ENCODE results near the gene NPHS2. TPM values are rescaled to one million over a fixed set of nuclear protein-coding genes. Genes with fewer than 3 reads are reported as not detected.

Gene NPHS2
- total and polyA plus RNA-seq, 2 of the 13 experiments (the other 11 are each of a cell fraction or from before 2014, with no cell fraction given), result not detected

DNA sequence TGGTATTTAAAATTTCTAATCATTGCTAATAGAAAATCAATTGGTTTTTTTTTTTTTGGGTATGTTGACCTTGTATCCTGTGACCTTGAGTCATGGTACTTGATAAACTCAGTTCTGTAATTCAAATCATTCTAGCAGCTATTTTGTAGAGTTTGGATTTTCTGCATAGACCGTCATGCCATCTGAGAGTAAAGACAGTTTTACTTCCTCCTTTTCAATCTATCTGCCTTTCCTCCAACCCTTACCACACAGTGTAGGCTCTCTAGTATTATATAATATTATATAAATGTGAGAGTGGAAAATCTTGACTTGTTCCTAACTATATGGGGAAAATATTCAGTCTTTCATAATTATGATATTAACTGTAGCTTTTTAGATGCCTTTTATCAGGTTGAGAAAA lies 22.9 kb upstream of the NPHS2 start:
- H3K36me3 ChIP-seq (replicated peaks in 1 of 2; ENCODE audit: control insufficient read depth in 1 of 2, insufficient read depth in 2 of 2, low read length in 2 of 2), result no peaks in the 10 kb centered on the region
- intact Hi-C loops (cut with micrococcal nuclease; ENCODE audit: unreplicated experiment), result no loop called here
- CTCF ChIA-PET (ENCODE audit: low intra/inter-chr PET ratio, low total read pairs), result no interaction called here
- H2AFZ ChIP-seq (ENCODE audit: low read length), result no peak overlapping the region
- H3K4me3 ChIP-seq (replicated peaks in 1 of 3; ENCODE audit: insufficient read depth in 1 of 3, low read depth in 2 of 3, low read length in 3 of 3), result no peak overlapping the region
- H3K9ac ChIP-seq (ENCODE audit: insufficient read depth, low read depth, low read length), result no peak overlapping the region
- POLR2A ChIA-PET, result no interaction called here
- no peak for DNase-seq (ENCODE audit: low spot score)
- no peaks in the 10 kb centered on the region for H3K4me1 ChIP-seq (ENCODE audit: insufficient read depth, low read length)
- no peak for ATAC-seq
- TF ChIP-seq ZNF616 (CRISPR knock-in tag; IDR thresholded peaks at IDR 0.05; ENCODE audit: low read depth) (no peak), NR3C1 (CRISPR knock-in tag; IDR thresholded peaks at IDR 0.05) (no peak), ZNF24 (IDR thresholded peaks at IDR 0.05) (no peak)
- TF ChIP-seq, protein P1, sequence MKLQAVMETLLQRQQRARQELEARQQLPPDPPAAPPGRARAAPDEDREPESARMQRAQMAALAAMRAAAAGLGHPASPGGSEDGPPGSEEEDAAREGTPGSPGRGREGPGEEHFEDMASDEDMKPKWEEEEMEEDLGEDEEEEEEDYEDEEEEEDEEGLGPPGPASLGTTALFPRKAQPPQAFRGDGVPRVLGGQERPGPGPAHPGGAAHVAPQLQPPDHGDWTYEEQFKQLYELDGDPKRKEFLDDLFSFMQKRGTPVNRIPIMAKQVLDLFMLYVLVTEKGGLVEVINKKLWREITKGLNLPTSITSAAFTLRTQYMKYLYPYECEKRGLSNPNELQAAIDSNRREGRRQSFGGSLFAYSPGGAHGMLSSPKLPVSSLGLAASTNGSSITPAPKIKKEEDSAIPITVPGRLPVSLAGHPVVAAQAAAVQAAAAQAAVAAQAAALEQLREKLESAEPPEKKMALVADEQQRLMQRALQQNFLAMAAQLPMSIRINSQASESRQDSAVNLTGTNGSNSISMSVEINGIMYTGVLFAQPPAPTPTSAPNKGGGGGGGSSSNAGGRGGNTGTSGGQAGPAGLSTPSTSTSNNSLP (IDR thresholded peaks at IDR 0.05; ENCODE audit: low read depth, low read length), result no peak
- no peaks in the 10 kb centered on the region for H3K79me2 ChIP-seq (ENCODE audit: insufficient read depth, low read length)
- FAIRE-seq, result no peak
- H3K27me3 ChIP-seq (ENCODE audit: control insufficient read depth in 1 of 2, insufficient read depth in 2 of 2, low read length in 2 of 2), result no peaks in the 10 kb centered on the region; a peak in 1 of 5 replicates
- no TSS peak for BruUV-seq (replicated peaks)
- in situ Hi-C loops (cut with HindIII; ENCODE audit: extremely low pct_ligation_motif_present, low pct_unique_long_range_greater_than_20kb), result loop anchor here (25.0 kb wide), 1 partner anchor 336 kb away; no protein-coding TSS in a partner anchor
- H3K4me2 ChIP-seq (ENCODE audit: low read depth, low read length), result no peak overlapping the region
- H3K9me3 ChIP-seq (ENCODE audit: low read length), result no peaks in the 10 kb centered on the region
- WGBS (ENCODE audit: low lambda C conversion rate), result 0% methylated on average over 1 of the region's 1 CpG
- no peaks in the 10 kb centered on the region for H4K20me1 ChIP-seq (ENCODE audit: insufficient read depth, low read length)
- no peak overlapping the region for H3K27ac ChIP-seq (ENCODE audit: extremely low read length, insufficient read depth, low read length)

DNA sequence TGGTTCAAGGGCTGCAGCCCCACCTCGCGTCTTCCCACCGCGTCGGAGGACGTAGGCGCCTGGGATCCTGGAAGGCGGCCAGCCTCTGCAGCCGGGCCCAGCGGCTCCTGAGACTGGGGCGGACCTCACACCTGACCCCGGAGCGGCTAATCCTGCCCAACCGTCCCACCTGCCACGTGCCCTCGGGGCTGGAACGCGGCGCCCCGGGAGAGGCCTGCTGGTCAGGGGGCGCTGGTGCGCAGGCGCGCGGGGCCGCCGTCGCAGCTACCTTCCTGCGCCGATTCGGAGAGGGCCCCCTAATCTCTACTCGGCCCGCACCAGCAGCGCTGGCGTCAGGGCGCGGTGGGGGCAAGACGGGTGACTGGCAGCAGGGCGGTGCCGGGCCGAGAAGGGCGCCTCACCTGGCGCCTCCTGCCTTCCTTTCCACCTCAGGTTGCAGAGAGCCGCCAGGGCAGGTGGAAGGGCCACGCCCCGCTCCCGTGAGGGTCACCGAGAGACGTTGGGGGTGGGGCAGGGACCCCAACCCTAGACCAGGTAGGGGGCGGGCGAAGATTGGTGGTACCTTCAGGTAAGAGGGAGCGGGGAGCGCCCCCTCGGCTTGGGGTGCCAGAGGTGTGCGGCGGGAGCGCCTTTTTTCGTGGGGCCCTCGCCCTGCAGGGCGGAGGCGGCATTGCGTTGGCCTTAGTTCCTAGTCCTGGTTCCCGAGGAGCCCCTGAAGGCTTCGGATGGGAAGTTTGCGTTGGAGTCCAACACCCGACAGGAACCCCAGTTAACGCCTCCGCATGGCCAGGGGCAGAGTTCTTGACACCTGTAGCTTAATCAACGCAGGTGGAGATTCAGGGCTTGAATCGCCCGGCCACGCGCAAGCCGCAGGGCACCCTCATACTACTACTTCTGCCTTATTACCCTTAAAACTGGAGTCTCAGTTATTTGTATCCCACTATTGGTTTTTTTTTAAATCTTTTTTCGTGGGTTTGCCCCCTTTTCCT lies 16.1 kb upstream of the NPHS2 start, which contains the start of gene TDRD5:
TDRD5 (plus strand) TSS at position 241 of the 989 bp plus-strand sequence. CDS start 784 bp downstream, outside the sequence.
- 0 out of 5 replicates have a peak, but pooled peaks cover 0 to 6% of the 10 kb centered on the region in 2 experiments for H3K27me3 ChIP-seq (ENCODE audit: control insufficient read depth in 1 of 2, insufficient read depth in 2 of 2, low read length in 2 of 2)
- in situ Hi-C loops (cut with HindIII; ENCODE audit: extremely low pct_ligation_motif_present, low pct_unique_long_range_greater_than_20kb), result loop anchor here (25.0 kb wide), 1 partner anchor 330 kb away; no protein-coding TSS in a partner anchor
- FAIRE-seq (no peak), ATAC-seq (no peak), DNase-seq (ENCODE audit: low spot score) (no peak)
- H3K9ac ChIP-seq (ENCODE audit: insufficient read depth, low read depth, low read length), result no peak within 1 kb of the TSS
- CTCF ChIA-PET (ENCODE audit: low intra/inter-chr PET ratio, low total read pairs), result no interaction called here
- POLR2A ChIA-PET, result no interaction called here
- WGBS (ENCODE audit: low lambda C conversion rate), result 74% methylated on average over 33 of the region's 75 CpGs
- no peak within 1 kb of the TSS for H3K4me3 ChIP-seq (replicated peaks in 1 of 3; ENCODE audit: insufficient read depth in 1 of 3, low read depth in 2 of 3, low read length in 3 of 3)
- intact Hi-C loops (cut with micrococcal nuclease; ENCODE audit: unreplicated experiment), result no loop called here
- no peaks in the 10 kb centered on the region for H3K79me2 ChIP-seq (ENCODE audit: insufficient read depth, low read length)
- H4K20me1 ChIP-seq (ENCODE audit: insufficient read depth, low read length), result no peaks in the 10 kb centered on the region
- no peak within 1 kb of the TSS for H3K4me2 ChIP-seq (ENCODE audit: low read depth, low read length)
- no peaks in the 10 kb centered on the region for H3K9me3 ChIP-seq (ENCODE audit: low read length)
- no peak within 1 kb of the TSS for H3K27ac ChIP-seq (ENCODE audit: extremely low read length, insufficient read depth, low read length)
- H3K4me1 ChIP-seq (ENCODE audit: insufficient read depth, low read length), result no peaks in the 10 kb centered on the region
- BruUV-seq (replicated peaks), result no TSS peak
- H3K36me3 ChIP-seq (replicated peaks in 1 of 2; ENCODE audit: control insufficient read depth in 1 of 2, insufficient read depth in 2 of 2, low read length in 2 of 2), result no peaks in the 10 kb centered on the region
- H2AFZ ChIP-seq (ENCODE audit: low read length), result no peak within 1 kb of the TSS
- TF ChIP-seq, protein P2, sequence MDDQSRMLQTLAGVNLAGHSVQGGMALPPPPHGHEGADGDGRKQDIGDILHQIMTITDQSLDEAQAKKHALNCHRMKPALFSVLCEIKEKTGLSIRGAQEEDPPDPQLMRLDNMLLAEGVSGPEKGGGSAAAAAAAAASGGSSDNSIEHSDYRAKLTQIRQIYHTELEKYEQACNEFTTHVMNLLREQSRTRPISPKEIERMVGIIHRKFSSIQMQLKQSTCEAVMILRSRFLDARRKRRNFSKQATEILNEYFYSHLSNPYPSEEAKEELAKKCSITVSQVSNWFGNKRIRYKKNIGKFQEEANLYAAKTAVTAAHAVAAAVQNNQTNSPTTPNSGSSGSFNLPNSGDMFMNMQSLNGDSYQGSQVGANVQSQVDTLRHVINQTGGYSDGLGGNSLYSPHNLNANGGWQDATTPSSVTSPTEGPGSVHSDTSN (CRISPR knock-in tag; IDR thresholded peaks at IDR 0.05; ENCODE audit: borderline replicate concordance), result no peak
- TF ChIP-seq ZNF253 (CRISPR knock-in tag; IDR thresholded peaks at IDR 0.05; ENCODE audit: borderline replicate concordance) (no peak), ZNF441 (CRISPR knock-in tag; IDR thresholded peaks at IDR 0.05; ENCODE audit: borderline replicate concordance) (no peak)
- TF ChIP-seq, protein P3, sequence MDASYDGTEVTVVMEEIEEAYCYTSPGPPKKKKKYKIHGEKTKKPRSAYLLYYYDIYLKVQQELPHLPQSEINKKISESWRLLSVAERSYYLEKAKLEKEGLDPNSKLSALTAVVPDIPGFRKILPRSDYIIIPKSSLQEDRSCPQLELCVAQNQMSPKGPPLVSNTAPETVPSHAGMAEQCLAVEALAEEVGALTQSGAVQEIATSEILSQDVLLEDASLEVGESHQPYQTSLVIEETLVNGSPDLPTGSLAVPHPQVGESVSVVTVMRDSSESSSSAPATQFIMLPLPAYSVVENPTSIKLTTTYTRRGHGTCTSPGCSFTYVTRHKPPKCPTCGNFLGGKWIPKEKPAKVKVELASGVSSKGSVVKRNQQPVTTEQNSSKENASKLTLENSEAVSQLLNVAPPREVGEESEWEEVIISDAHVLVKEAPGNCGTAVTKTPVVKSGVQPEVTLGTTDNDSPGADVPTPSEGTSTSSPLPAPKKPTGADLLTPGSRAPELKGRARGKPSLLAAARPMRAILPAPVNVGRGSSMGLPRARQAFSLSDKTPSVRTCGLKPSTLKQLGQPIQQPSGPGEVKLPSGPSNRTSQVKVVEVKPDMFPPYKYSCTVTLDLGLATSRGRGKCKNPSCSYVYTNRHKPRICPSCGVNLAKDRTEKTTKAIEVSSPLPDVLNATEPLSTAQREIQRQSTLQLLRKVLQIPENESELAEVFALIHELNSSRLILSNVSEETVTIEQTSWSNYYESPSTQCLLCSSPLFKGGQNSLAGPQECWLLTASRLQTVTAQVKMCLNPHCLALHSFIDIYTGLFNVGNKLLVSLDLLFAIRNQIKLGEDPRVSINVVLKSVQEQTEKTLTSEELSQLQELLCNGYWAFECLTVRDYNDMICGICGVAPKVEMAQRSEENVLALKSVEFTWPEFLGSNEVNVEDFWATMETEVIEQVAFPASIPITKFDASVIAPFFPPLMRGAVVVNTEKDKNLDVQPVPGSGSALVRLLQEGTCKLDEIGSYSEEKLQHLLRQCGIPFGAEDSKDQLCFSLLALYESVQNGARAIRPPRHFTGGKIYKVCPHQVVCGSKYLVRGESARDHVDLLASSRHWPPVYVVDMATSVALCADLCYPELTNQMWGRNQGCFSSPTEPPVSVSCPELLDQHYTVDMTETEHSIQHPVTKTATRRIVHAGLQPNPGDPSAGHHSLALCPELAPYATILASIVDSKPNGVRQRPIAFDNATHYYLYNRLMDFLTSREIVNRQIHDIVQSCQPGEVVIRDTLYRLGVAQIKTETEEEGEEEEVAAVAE (CRISPR knock-in tag; IDR thresholded peaks at IDR 0.05; ENCODE audit: borderline replicate concordance), result no peak

All from HepG2 (cell line).